ENCODE results near the gene MRTFB.

MRTFB gene

GRCh38 chr16:14308368-14308723 is 237.2 kb downstream of the MRTFB start:
- Histone ChIP-seq H3K79me2 (ENCODE audit: low read length) (peaks cover 98% of the 10 kb centered on the region), H3K4me2 (ENCODE audit: low read depth, low read length) (no peak overlapping the region), H3K27ac (ENCODE audit: low read length) (peak overlapping the region; percentile 31; the same call in 1 of the 2 replicates), H3K4me3 (ENCODE audit: low read length) (no peak overlapping the region), H2AFZ (ENCODE audit: low read length) (no peak overlapping the region), H3K9me2 (replicated peaks; ENCODE audit: insufficient read depth, low read length) (no peaks in the 10 kb centered on the region), H3K36me3 (replicated peaks; ENCODE audit: insufficient read depth, low read length) (no peaks in the 10 kb centered on the region; the same call in 1 of the 2 replicates), H3K27me3 (replicated peaks; ENCODE audit: insufficient read depth, low read length) (no peaks in the 10 kb centered on the region), H3K9me3 (replicated peaks; ENCODE audit: insufficient read depth, low read length) (no peaks in the 10 kb centered on the region), H3K9ac (ENCODE audit: low read length) (no peak overlapping the region), H3F3A (ENCODE audit: insufficient read depth, low read length) (0 out of 2 replicates have a peak, but pooled peaks cover 2% of the 10 kb centered on the region), H3K4me1 (ENCODE audit: low read length) (no peaks in the 10 kb centered on the region; the same call in 1 of the 2 replicates), H4K20me1 (ENCODE audit: insufficient read depth, low read length) (no peaks in the 10 kb centered on the region)
- TF ChIP-seq EZH2 (optimal IDR thresholded peaks at IDR 0.05; ENCODE audit: low read depth, low read length) (no peak), CTCF (IDR thresholded peaks at IDR 0.05; ENCODE audit: low read length) (no peak), EZH2phosphoT487 (IDR thresholded peaks at IDR 0.05; ENCODE audit: low read length) (no peak)
- no peak for DNase-seq

DNA sequence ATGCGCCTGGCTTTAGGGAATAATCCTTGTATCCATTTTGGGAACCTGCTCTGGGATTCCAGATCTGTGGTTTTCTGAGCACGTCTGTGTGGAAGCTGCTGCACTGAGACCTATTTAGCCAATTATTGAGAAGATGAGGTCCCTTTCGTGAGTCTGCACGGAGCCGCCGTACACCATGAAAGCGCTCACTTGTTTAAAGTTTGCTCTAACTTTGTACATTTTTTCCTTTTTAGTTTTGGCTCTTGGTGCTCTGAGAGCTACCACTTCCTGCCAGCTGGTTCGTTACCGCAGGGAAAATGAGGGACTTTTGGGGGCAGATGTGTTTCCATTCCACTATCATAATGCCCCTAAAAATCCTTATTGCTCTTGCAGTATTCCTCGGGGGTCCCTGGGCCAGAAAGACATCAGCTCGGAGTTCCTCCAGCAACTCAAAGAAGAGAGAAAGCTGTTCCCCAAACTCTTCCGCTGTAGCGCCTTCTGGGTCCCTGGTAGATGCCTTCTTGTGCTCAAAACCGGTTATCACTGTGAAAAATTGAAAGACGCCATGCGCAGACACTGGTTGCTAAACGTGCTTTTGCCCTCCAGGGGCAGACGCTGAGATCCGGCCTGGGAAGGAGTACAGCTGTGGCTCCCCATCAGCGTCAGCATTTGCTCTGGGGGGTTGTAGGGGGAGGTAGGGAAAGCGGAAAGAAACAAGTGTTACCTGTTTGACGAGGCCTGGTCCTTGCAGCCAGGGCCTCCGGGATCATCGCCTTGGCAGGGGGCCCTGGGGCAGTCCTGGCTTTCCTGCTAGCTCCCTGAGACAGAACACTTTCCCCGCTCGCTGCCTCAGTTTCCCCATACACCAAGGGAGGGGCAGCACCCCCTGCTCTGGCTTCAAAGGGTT is 238.1 kb downstream of the MRTFB start:
- peak overlapping the region; percentile 18; the same call in 1 of the 2 replicates for H3K4me2 ChIP-seq (ENCODE audit: low read depth, low read length)
- no peaks in the 10 kb centered on the region for H3K9me2 ChIP-seq (replicated peaks; ENCODE audit: insufficient read depth, low read length)
- H3F3A ChIP-seq (ENCODE audit: insufficient read depth, low read length), result 0 out of 2 replicates have a peak, but pooled peaks cover 2% of the 10 kb centered on the region
- no peaks in the 10 kb centered on the region; the same call in 1 of the 2 replicates for H3K36me3 ChIP-seq (replicated peaks; ENCODE audit: insufficient read depth, low read length)
- H2AFZ ChIP-seq (ENCODE audit: low read length), result no peak overlapping the region
- no peak overlapping the region for H3K9ac ChIP-seq (ENCODE audit: low read length)
- TF ChIP-seq CTCF (IDR thresholded peaks at IDR 0.05; ENCODE audit: low read length) (no peak), EZH2 (optimal IDR thresholded peaks at IDR 0.05; ENCODE audit: low read depth, low read length) (no peak), EZH2phosphoT487 (IDR thresholded peaks at IDR 0.05; ENCODE audit: low read length) (no peak)
- no peak for DNase-seq
- H3K4me1 ChIP-seq (ENCODE audit: low read length), result no peaks in the 10 kb centered on the region; the same call in 1 of the 2 replicates
- no peaks in the 10 kb centered on the region for H4K20me1 ChIP-seq (ENCODE audit: insufficient read depth, low read length)
- no peaks in the 10 kb centered on the region for H3K27me3 ChIP-seq (replicated peaks; ENCODE audit: insufficient read depth, low read length)
- no peak overlapping the region for H3K4me3 ChIP-seq (ENCODE audit: low read length)
- H3K79me2 ChIP-seq (ENCODE audit: low read length), result peaks cover 98% of the 10 kb centered on the region
- peak overlapping the region; percentile 31; the same call in 1 of the 2 replicates for H3K27ac ChIP-seq (ENCODE audit: low read length)
- no peaks in the 10 kb centered on the region for H3K9me3 ChIP-seq (replicated peaks; ENCODE audit: insufficient read depth, low read length)

- TF ChIP-seq EZH2 (optimal IDR thresholded peaks at IDR 0.05; ENCODE audit: low read depth, low read length) (no peak), EZH2phosphoT487 (IDR thresholded peaks at IDR 0.05; ENCODE audit: low read length) (no peak), CTCF (IDR thresholded peaks at IDR 0.05; ENCODE audit: low read length) (no peak)
- Histone ChIP-seq H3K79me2 (ENCODE audit: low read length) (peaks cover 97% of the 10 kb centered on the region), H4K20me1 (ENCODE audit: insufficient read depth, low read length) (no peaks in the 10 kb centered on the region), H3K4me1 (ENCODE audit: low read length) (no peaks in the 10 kb centered on the region; the same call in 1 of the 2 replicates), H3K9ac (ENCODE audit: low read length) (no peak overlapping the region), H2AFZ (ENCODE audit: low read length) (no peak overlapping the region), H3K4me2 (ENCODE audit: low read depth, low read length) (no peak overlapping the region), H3F3A (ENCODE audit: insufficient read depth, low read length) (0 out of 2 replicates have a peak, but pooled peaks cover 2% of the 10 kb centered on the region), H3K27me3 (replicated peaks; ENCODE audit: insufficient read depth, low read length) (no peaks in the 10 kb centered on the region), H3K36me3 (replicated peaks; ENCODE audit: insufficient read depth, low read length) (no peaks in the 10 kb centered on the region; the same call in 1 of the 2 replicates), H3K4me3 (ENCODE audit: low read length) (no peak overlapping the region), H3K9me3 (replicated peaks; ENCODE audit: insufficient read depth, low read length) (no peaks in the 10 kb centered on the region), H3K9me2 (replicated peaks; ENCODE audit: insufficient read depth, low read length) (no peaks in the 10 kb centered on the region), H3K27ac (ENCODE audit: low read length) (no peak overlapping the region)
- DNase-seq, result no peak
These were observed 238.8 kb downstream of the MRTFB start for GRCh38 chr16:14309906-14310305.
